Activated T-helper 9 cell treated with anti-CD3 and anti-CD28 coated beads, Interleukin-2, amount 50 U/mL, for 16 hours (primary cell): ENCODE results near the gene NEK11.

Source experiments
- DNase-seq: peaks from one replicate; pipeline ENCODE4 v3.0.0-alpha.2; 2020; ENCODE audit warnings: low read depth

The NEK11 gene

GRCh38 chr3:131141770-131142169 lies 115.1 kb downstream of the NEK11 start:
- no peak for DNase-seq

GRCh38 chr3:131142580-131142979 lies 115.9 kb downstream of the NEK11 start:
- DNase-seq, result no peak

GRCh38 chr3:131143802-131144201 lies 117.1 kb downstream of the NEK11 start:
- no peak for DNase-seq

- DNase-seq, result no peak
Measured at GRCh38 chr3:131147534-131147933, 120.9 kb downstream of the NEK11 start.

- DNase-seq, result no peak
Measured at GRCh38 chr3:131158434-131158833, 131.8 kb downstream of the NEK11 start.

- no peak for DNase-seq
Measured at GRCh38 chr3:131162516-131162915, 135.8 kb downstream of the NEK11 start.

GRCh38 chr3:131167867-131168266 lies 141.2 kb downstream of the NEK11 start:
- no peak for DNase-seq

- DNase-seq, result no peak
Measured at GRCh38 chr3:131169331-131169730, 142.7 kb downstream of the NEK11 start.

- no peak for DNase-seq
Measured at GRCh38 chr3:131172502-131173200, 146.0 kb downstream of the NEK11 start.

GRCh38 chr3:131174752-131175151 lies 148.1 kb downstream of the NEK11 start:
- DNase-seq, result no peak

- DNase-seq, result no peak
Measured at GRCh38 chr3:131178710-131179375, 152.2 kb downstream of the NEK11 start.

- DNase-seq, result no peak
Measured at GRCh38 chr3:131192701-131193100, 166.0 kb downstream of the NEK11 start.

GRCh38 chr3:131193641-131194238 lies 167.1 kb downstream of the NEK11 start:
- no peak for DNase-seq

- DNase-seq, result no peak
Measured at GRCh38 chr3:131194816-131195215, 168.1 kb downstream of the NEK11 start.

GRCh38 chr3:131200636-131201199 lies 174.0 kb downstream of the NEK11 start:
- DNase-seq, result no peak

- no peak for DNase-seq
Measured at GRCh38 chr3:131216330-131216729, 189.7 kb downstream of the NEK11 start.

GRCh38 chr3:131216801-131217200 lies 190.1 kb downstream of the NEK11 start:
- DNase-seq, result no peak

GRCh38 chr3:131217296-131217741 lies 190.6 kb downstream of the NEK11 start:
- DNase-seq, result no peak

GRCh38 chr3:131218196-131218595 lies 191.5 kb downstream of the NEK11 start:
- DNase-seq, result no peak

- DNase-seq, result no peak
Measured at GRCh38 chr3:131221731-131222130, 195.1 kb downstream of the NEK11 start.

GRCh38 chr3:131222599-131222998 lies 195.9 kb downstream of the NEK11 start:
- DNase-seq, result no peak

GRCh38 chr3:131223373-131224289 lies 197.0 kb downstream of the NEK11 start:
- DNase-seq, result no peak
